Dermis lymphatic vessel endothelial cell (primary cell): ENCODE data around the gene DBR1. TPM values are rescaled to one million over a fixed set of nuclear protein-coding genes. Genes with fewer than 3 reads are reported as not detected.

Experiments used
- total RNA-seq: library from RNA; depleted of rRNA; stranded (reverse); fragments of >200 nt; gene quantifications from 2 replicates; pipeline ENCODE4 v1.2.1, GENCODE V29; 2014

Gene DBR1
- total RNA-seq = 14.2 and 18.5 TPM in 2 replicates

GRCh38 chr3:138174421-138175131, at the start of gene DBR1:
Gene DBR1, minus strand, starts transcription at chr3:138174921. Its CDS starts 126 bp downstream, at chr3:138174795.

GRCh38 chr3:138187296-138188012, 12.7 kb upstream of the DBR1 start, which contains the start of gene ARMC8:
Gene ARMC8, plus strand, starts transcription at chr3:138187301. Its CDS starts 254 bp downstream, at chr3:138187555.

GRCh38 chr3:138132239-138132638, 42.5 kb downstream of the DBR1 start, which contains the start of gene A4GNT:
Gene A4GNT, minus strand, starts transcription at chr3:138132390. Its CDS starts 1,134 bp downstream, at chr3:138131256.

GRCh38 chr3:138114988-138115971, 59.4 kb downstream of the DBR1 start, which contains the start of gene DZIP1L:
Gene DZIP1L, minus strand, starts transcription at chr3:138115608. Its CDS starts 11,637 bp downstream, at chr3:138103971.

Other genes starting within 250 kb of the DBR1 start
- gene CLDN18, start 164.8 kb downstream of the DBR1 start, total RNA-seq = not detected in 2 replicates
- 1.3 and 2.7 TPM in 2 replicates for gene DZIP1L, start 59.3 kb downstream of the DBR1 start, total RNA-seq
- not detected in 2 replicates for gene A4GNT, start 42.5 kb downstream of the DBR1 start, total RNA-seq
- 35.2 and 43.4 TPM in 2 replicates for gene ARMC8, start 12.4 kb upstream of the DBR1 start, total RNA-seq
- gene NME9, start 154.9 kb upstream of the DBR1 start, total RNA-seq = not detected in 2 replicates
- 4.9 and 6.6 TPM in 2 replicates for gene MRAS, start 173.7 kb upstream of the DBR1 start, total RNA-seq